ENCODE results near the gene TBCA. TPM values are rescaled to one million over a fixed set of nuclear protein-coding genes. Genes with fewer than 3 reads are reported as not detected.

TBCA gene
- polyA plus RNA-seq, 1 of the 3 experiments (the other 2 are of a cell fraction), result 199 TPM

DNA sequence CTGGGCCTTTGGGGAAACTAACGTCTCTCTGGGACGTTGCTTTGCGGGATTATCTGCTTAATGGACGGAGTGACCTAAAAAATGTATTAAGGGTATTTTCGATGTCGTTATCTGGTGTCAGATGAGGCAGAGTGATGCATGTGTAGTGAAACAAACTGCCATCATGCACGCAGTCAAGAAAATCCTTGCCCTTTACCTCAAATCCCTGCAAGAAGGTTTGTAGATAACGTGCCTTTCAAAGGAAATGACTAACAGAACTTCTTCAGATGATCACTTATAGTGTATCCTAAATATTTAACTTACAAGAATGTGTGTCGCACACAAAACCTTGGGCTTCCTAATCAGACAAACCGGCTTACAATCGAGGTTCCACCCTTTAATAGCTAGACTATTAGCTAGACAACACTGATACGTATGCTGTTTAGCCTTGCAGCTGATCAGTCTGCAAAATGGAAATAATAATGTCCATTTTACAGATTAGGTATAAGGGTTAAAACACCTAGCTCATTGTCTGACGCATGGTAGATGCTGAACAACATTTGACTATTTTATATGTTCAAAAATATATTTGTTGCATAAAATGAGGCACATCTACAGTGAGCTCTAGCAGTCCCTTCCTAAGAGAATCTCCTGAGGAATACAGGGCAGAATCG lies 541 bp upstream of the TBCA start:
- Histone ChIP-seq H2AFZ (ENCODE audit: low read depth) (peak overlapping the region; percentile 93), H3K36me3 (replicated peaks in 1 of 2; ENCODE audit: control insufficient read depth in 1 of 2, insufficient read depth in 2 of 2, low read length in 1 of 2) (peaks cover 5 to 17% of the 10 kb centered on the region in 2 experiments), H3K4me3 (ENCODE audit: low read depth in 2 of 2, low read length in 1 of 2) (peak overlapping the region; percentile 65 to 89), H3K9me2 (no peaks in the 10 kb centered on the region), H3F3A (replicated peaks; ENCODE audit: insufficient read depth) (peaks cover 5% of the 10 kb centered on the region), H3K4me1 (ENCODE audit: control insufficient read depth in 1 of 2, insufficient read depth in 2 of 2, low read depth in 1 of 2, low read length in 1 of 2) (peaks cover 0 to 14% of the 10 kb centered on the region in 2 experiments; a peak in 3 of 4 replicates), H3K9ac (peak overlapping the region; percentile 93), H3K4me2 (peak overlapping the region; percentile 84), H3K27me3 (ENCODE audit: insufficient read depth) (no peaks in the 10 kb centered on the region), H3K27ac (ENCODE audit: low read depth in 2 of 2, low read length in 1 of 2) (peak overlapping the region; percentile 63 to 84; a peak in 3 of 4 replicates), H3K79me2 (ENCODE audit: insufficient read depth) (peaks cover 42% of the 10 kb centered on the region), H3K9me3 (no peaks in the 10 kb centered on the region), H4K20me1 (ENCODE audit: insufficient read depth) (peaks cover 39% of the 10 kb centered on the region)
- POLR2A ChIA-PET, result no interaction called here
- 34% methylated on average over 14 of the region's 14 CpGs for WGBS (ENCODE audit: low lambda C conversion rate)
- no peak for DNase-seq
- CTCF ChIA-PET, result no interaction called here
- TF ChIP-seq TAF1 (IDR thresholded peaks at IDR 0.05; ENCODE audit: borderline replicate concordance, low read depth, low read length) (no peak), SMC3 (IDR thresholded peaks at IDR 0.05; ENCODE audit: low read depth, low read length) (no peak), GATA2 (CRISPR knock-in tag; IDR thresholded peaks at IDR 0.05) (0 out of 2 replicates have a peak, but pooled peaks have one; percentile 15), FOSL2 (IDR thresholded peaks at IDR 0.05; ENCODE audit: borderline replicate concordance, low read depth) (no peak), GABPA (IDR thresholded peaks at IDR 0.05; ENCODE audit: low read depth) (no peak), MXI1 (IDR thresholded peaks at IDR 0.05; ENCODE audit: low read depth, low read length) (no peak)
- TF ChIP-seq, protein P1, sequence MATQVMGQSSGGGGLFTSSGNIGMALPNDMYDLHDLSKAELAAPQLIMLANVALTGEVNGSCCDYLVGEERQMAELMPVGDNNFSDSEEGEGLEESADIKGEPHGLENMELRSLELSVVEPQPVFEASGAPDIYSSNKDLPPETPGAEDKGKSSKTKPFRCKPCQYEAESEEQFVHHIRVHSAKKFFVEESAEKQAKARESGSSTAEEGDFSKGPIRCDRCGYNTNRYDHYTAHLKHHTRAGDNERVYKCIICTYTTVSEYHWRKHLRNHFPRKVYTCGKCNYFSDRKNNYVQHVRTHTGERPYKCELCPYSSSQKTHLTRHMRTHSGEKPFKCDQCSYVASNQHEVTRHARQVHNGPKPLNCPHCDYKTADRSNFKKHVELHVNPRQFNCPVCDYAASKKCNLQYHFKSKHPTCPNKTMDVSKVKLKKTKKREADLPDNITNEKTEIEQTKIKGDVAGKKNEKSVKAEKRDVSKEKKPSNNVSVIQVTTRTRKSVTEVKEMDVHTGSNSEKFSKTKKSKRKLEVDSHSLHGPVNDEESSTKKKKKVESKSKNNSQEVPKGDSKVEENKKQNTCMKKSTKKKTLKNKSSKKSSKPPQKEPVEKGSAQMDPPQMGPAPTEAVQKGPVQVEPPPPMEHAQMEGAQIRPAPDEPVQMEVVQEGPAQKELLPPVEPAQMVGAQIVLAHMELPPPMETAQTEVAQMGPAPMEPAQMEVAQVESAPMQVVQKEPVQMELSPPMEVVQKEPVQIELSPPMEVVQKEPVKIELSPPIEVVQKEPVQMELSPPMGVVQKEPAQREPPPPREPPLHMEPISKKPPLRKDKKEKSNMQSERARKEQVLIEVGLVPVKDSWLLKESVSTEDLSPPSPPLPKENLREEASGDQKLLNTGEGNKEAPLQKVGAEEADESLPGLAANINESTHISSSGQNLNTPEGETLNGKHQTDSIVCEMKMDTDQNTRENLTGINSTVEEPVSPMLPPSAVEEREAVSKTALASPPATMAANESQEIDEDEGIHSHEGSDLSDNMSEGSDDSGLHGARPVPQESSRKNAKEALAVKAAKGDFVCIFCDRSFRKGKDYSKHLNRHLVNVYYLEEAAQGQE (IDR thresholded peaks at IDR 0.05; ENCODE audit: low read depth, low read length), result no peak
- TF ChIP-seq, protein P2, sequence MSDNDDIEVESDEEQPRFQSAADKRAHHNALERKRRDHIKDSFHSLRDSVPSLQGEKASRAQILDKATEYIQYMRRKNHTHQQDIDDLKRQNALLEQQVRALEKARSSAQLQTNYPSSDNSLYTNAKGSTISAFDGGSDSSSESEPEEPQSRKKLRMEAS (IDR thresholded peaks at IDR 0.05; ENCODE audit: low read depth), result no peak

DNA sequence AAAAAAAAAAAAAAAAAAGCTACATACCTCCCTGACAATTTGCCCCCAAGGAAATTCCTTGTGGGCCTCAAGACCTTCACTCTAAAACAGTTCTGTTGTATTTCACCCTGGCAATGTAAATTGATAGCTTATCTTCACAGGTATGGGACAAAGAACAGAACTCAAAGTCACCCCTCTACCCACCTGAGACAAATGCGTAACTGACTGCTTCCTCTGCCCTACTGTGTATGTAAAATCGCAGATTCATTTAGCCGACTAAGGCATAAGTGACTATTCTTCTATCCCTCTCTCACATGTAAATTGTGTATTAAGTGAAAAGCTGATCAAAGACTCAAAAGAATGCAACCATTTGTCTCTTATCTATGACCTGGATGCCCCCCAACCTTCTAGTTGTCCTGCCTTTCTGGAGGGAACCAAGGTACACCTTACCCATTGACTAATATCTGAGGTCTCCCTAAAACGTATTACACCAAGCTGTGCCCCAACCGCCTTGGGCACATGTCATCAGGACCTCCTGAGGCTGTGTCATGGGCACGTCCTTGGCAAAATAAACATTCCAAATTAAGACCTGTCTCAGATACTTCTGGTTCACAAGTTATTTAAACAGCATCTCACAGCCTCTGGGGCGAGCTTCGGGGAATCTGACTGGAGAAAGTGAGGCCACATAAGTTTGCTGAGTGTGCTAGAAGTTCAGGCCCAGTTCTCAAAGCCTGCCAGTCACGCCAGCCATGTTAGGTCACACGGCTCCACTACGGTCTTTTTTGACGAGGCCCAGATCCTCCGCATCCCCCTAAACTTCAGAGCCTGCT lies 954 bp downstream of the TBCA start:
- H3K9me3 ChIP-seq, result no peaks in the 10 kb centered on the region
- CTCF ChIA-PET, result interaction anchor here (1.5 kb wide), 2 partner anchors 58 to 128 kb away, joined by 3 to 5 read pairs; no protein-coding TSS in a partner anchor
- peaks cover 0 to 14% of the 10 kb centered on the region in 2 experiments; a peak in 3 of 4 replicates for H3K4me1 ChIP-seq (ENCODE audit: control insufficient read depth in 1 of 2, insufficient read depth in 2 of 2, low read depth in 1 of 2, low read length in 1 of 2)
- H3K4me2 ChIP-seq, result peak overlapping the region; percentile 84
- peak overlapping the region; percentile 84 to 90 for H3K27ac ChIP-seq (ENCODE audit: low read depth in 2 of 2, low read length in 1 of 2)
- peaks cover 57% of the 10 kb centered on the region for H3K79me2 ChIP-seq (ENCODE audit: insufficient read depth)
- H4K20me1 ChIP-seq (ENCODE audit: insufficient read depth), result peaks cover 54% of the 10 kb centered on the region
- H3K27me3 ChIP-seq (ENCODE audit: insufficient read depth), result no peaks in the 10 kb centered on the region
- H3K9ac ChIP-seq, result peak overlapping the region; percentile 93
- 18% methylated on average over 13 of the region's 13 CpGs for WGBS (ENCODE audit: low lambda C conversion rate)
- POLR2A ChIA-PET, result no interaction called here
- H3K9me2 ChIP-seq, result no peaks in the 10 kb centered on the region
- H3K36me3 ChIP-seq (replicated peaks in 1 of 2; ENCODE audit: control insufficient read depth in 1 of 2, insufficient read depth in 2 of 2, low read length in 1 of 2), result peaks cover 13 to 24% of the 10 kb centered on the region in 2 experiments
- peaks cover 5% of the 10 kb centered on the region for H3F3A ChIP-seq (replicated peaks; ENCODE audit: insufficient read depth)
- no peak for DNase-seq
- 0 out of 2 replicates have a peak, but pooled peaks have one; percentile 51 for TF ChIP-seq MXI1 (IDR thresholded peaks at IDR 0.05; ENCODE audit: low read depth, low read length)
- no peak for TF ChIP-seq JUND (IDR thresholded peaks at IDR 0.05)
- peak overlapping the region; percentile 65 to 89 for H3K4me3 ChIP-seq (ENCODE audit: low read depth in 2 of 2, low read length in 1 of 2)
- no peak overlapping the region for H2AFZ ChIP-seq (ENCODE audit: low read depth)
